Heart left ventricle (tissue), 16 donors: Measurements from ENCODE around the gene MC3R. TPM values are rescaled to one million over a fixed set of nuclear protein-coding genes. Genes with fewer than 3 reads are reported as not detected.

Experiments used
- ATAC-seq, 4 donors: fragments of 200-7000 bp; cut with Tn5 transposase; one replicate each; pipeline ENCODE4 v1.9.1; 2020 to 2022; ENCODE audit warnings: moderate library complexity in 4 of 4, mild to moderate bottlenecking in 3 of 4, moderate number of reproducible peaks in 1 of 4
- DNase-seq, 5 donors: peaks; one replicate each; pipeline ENCODE4 v3.0.0-alpha.2; 2020
- H3K27ac ChIP-seq, 12 donors: fragments of 200-600 bp; sonication (generic) in 4 of 12; one replicate each; pipeline versions ENCODE4 v1.5.0 to v1.8.0; 2016 to 2022; ENCODE audit warnings: mild to moderate bottlenecking in 2 of 12
- H3K27me3 ChIP-seq, 9 donors: fragments of 200-600 bp; sonication (generic) in 2 of 9; one replicate each; pipeline versions ENCODE4 v1.5.1 to v1.8.0; 2016 to 2022; ENCODE audit warnings: mild to moderate bottlenecking in 3 of 9
- H3K36me3 ChIP-seq, 9 donors: fragments of 200-600 bp; sonication (generic) in 2 of 9; one replicate each; pipeline versions ENCODE4 v1.5.0 to v1.8.0; 2018 to 2022; ENCODE audit warnings: mild to moderate bottlenecking in 2 of 9
- H3K4me1 ChIP-seq, 12 donors: fragments of 200-600 bp; sonication (generic) in 4 of 12; one replicate each; pipeline versions ENCODE4 v1.5.0 to v1.8.0; 2016 to 2022; ENCODE audit warnings: mild to moderate bottlenecking in 3 of 12
- H3K4me3 ChIP-seq, 12 donors: fragments of 200-600 bp; sonication (generic) in 4 of 12; one replicate each; pipeline versions ENCODE4 v1.5.0 to v1.8.0; 2017 to 2022; ENCODE audit warnings: mild to moderate bottlenecking in 9 of 12, moderate library complexity in 4 of 12
- H3K9me3 ChIP-seq, 12 donors: fragments of 200-600 bp; sonication (generic) in 4 of 12; one replicate each; pipeline versions ENCODE4 v1.5.0 to v1.8.0; 2016 to 2022; ENCODE audit warnings: mild to moderate bottlenecking in 1 of 12
- POLR2A ChIP-seq, 2 donors: fragments of 450-650 bp; IDR thresholded peaks; one replicate each; pipeline ENCODE4 v1.6.1; 2017; ENCODE audit warnings: antibody characterized with exemption in 2 of 2, mild to moderate bottlenecking in 2 of 2, moderate library complexity in 2 of 2
- WGBS, 4 donors: extraction: QIAGEN DNeasy Blood & Tissue Kit in 2 of 4; methylation state at CpG; one replicate each; pipeline versions ENCODE4 v1.1.5 to v1.1.7; 2013 to 2018; 5-methylcytosine and 5-hydroxymethylcytosine counted together
- intact Hi-C, 10 donors: fragments of 100-400 bp; cut with DNase I; formaldehyde crosslinking; loops; one replicate each; pipeline versions ENCODE4 v1.11.1 to v1.14.2; 2022
- polyA plus RNA-seq, 2 donors: library from polyadenylated mRNA; stranded (reverse); fragments of 200-250 nt; gene quantifications; one replicate each; pipeline ENCODE4 v1.2.3, GENCODE V29; 2013
- total RNA-seq, 9 donors: library from RNA; depleted of rRNA in 2 of 9; stranded (reverse); fragments of >200 nt in 2 of 9; fragmentation: NEBNext Ultra II Directional in 3 of 9; extraction: Animal tissue kit (Norgen Biotek cat#: 25700) in 3 of 9; gene quantifications; one replicate each; pipeline versions ENCODE4 v1.1.0 to v1.2.4, GENCODE V29; 2016 to 2023
- TF ChIP-seq, protein P1 (sequence below), 12 donors: fragments of 200-600 bp; sonication (generic) in 4 of 12; IDR thresholded peaks; one replicate each; pipeline versions ENCODE4 v1.5.0 to v1.8.0; 2018 to 2022; ENCODE audit warnings: antibody characterized with exemption in 12 of 12, mild to moderate bottlenecking in 5 of 12
- donor health status: ischemic (EF 13 %, LVEDD 7.1; RV severe dilation, severe dysfunction).
- donor health status: healthy with polysubstance abuse.
- donor health status: DM: no; HTN: yes; CAD: no.
- donor health status: DM: no; HTN: no; CAD: no.
- donor health status: ischemic (EF 25% LVEDD 6.9; RV normal size, moderate dysfunction).
- donor health status: ischemic (EF 25% LVEDD 5.7; RV mildly dilated, moderate dysfunction).
- donor health status: healthy.
- donor health status: DM: yes; HTN: yes; CAD: no.
- donor health status: ischemic (EF 35%, LVEDD 5.7; RV mildly dilated, moderate dysfunction).
- donor health status: nonischemic (EF 11% LVEDD 7.7; RV severe dilation, severe dysfunction).
- donor health status: DM: yes; HTN: yes; CAD: no.
- donor health status: PGD.
- donor health status: ischemic (EF 29% LVEDD 5.4; RV normal size, mild dysfunction).
- donor health status: nonischemic (EF 23%, LVEDD 6.1; RV moderate dilation, normal function).

MC3R gene
- total and polyA plus RNA-seq, 11 donors: not detected

DNA sequence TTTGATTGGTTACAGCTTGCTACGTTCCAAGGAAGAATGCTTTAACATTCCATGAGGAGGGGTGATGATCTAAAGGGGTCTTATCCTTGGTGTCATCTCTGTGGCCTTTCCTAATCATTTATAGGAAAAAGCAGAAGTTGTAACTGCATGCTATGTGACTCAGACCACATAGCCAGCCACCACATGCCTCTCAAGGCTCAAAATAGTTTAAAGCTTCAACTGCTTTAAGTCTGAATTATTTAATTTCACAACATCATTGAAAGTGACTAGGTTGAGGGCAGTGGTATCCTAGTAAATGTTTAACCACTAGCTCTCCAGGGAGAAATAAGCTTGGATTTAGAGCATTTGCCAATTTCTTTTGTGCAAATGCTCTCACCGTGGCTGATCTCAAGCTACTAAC lies 29.7 kb downstream of the MC3R start:
- no peaks in the 10 kb centered on the region for H3K4me1 ChIP-seq
- ATAC-seq (no peak), DNase-seq (no peak)
- WGBS, 4 donors: 74 to 90% (median 82%) methylated on average over 2 of the region's 2 CpGs
- H3K9me3 ChIP-seq: peaks cover 0 to 8% (median 0%) of the 10 kb centered on the region in 12 donors
- no peak overlapping the region for H3K27ac ChIP-seq
- intact Hi-C loops: no loop called here
- no peak overlapping the region for H3K4me3 ChIP-seq
- no peaks in the 10 kb centered on the region for H3K36me3 ChIP-seq
- no peaks in the 10 kb centered on the region for H3K27me3 ChIP-seq
- TF ChIP-seq POLR2A (IDR thresholded peaks at IDR 0.05): no peak
- TF ChIP-seq, protein P1, sequence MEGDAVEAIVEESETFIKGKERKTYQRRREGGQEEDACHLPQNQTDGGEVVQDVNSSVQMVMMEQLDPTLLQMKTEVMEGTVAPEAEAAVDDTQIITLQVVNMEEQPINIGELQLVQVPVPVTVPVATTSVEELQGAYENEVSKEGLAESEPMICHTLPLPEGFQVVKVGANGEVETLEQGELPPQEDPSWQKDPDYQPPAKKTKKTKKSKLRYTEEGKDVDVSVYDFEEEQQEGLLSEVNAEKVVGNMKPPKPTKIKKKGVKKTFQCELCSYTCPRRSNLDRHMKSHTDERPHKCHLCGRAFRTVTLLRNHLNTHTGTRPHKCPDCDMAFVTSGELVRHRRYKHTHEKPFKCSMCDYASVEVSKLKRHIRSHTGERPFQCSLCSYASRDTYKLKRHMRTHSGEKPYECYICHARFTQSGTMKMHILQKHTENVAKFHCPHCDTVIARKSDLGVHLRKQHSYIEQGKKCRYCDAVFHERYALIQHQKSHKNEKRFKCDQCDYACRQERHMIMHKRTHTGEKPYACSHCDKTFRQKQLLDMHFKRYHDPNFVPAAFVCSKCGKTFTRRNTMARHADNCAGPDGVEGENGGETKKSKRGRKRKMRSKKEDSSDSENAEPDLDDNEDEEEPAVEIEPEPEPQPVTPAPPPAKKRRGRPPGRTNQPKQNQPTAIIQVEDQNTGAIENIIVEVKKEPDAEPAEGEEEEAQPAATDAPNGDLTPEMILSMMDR (IDR thresholded peaks at IDR 0.05): no peak

- peaks cover 0 to 6% (median 0%) of the 10 kb centered on the region in 12 donors for H3K9me3 ChIP-seq
- intact Hi-C loops: no loop called here
- no peak for DNase-seq
- no peak overlapping the region for H3K27ac ChIP-seq
- TF ChIP-seq, protein P1 (IDR thresholded peaks at IDR 0.05): no peak
- no peak for TF ChIP-seq POLR2A (IDR thresholded peaks at IDR 0.05)
- no peaks in the 10 kb centered on the region for H3K36me3 ChIP-seq
- H3K4me3 ChIP-seq: no peak overlapping the region
- no peaks in the 10 kb centered on the region for H3K27me3 ChIP-seq
- H3K4me1 ChIP-seq: no peaks in the 10 kb centered on the region
- no peak for ATAC-seq
- WGBS, 4 donors: 87 to 90% (median 88%) methylated on average over 3 of the region's 3 CpGs
Measured at GRCh38 chr20:56285496-56285895, 37.0 kb downstream of the MC3R start.

- 66 to 76% (median 69%) methylated on average over 5 of the region's 5 CpGs for WGBS, 4 donors
- intact Hi-C loops: no loop called here
- H3K27me3 ChIP-seq: no peaks in the 10 kb centered on the region
- H3K4me3 ChIP-seq: no peak overlapping the region
- DNase-seq (no peak), ATAC-seq (no peak)
- no peak overlapping the region for H3K27ac ChIP-seq
- no peaks in the 10 kb centered on the region for H3K4me1 ChIP-seq
- no peak for TF ChIP-seq POLR2A (IDR thresholded peaks at IDR 0.05)
- TF ChIP-seq, protein P1 (IDR thresholded peaks at IDR 0.05): no peak
- H3K36me3 ChIP-seq: no peaks in the 10 kb centered on the region
- H3K9me3 ChIP-seq: no peaks in the 10 kb centered on the region
Measured at GRCh38 chr20:56289652-56290051, 41.1 kb downstream of the MC3R start.

DNA sequence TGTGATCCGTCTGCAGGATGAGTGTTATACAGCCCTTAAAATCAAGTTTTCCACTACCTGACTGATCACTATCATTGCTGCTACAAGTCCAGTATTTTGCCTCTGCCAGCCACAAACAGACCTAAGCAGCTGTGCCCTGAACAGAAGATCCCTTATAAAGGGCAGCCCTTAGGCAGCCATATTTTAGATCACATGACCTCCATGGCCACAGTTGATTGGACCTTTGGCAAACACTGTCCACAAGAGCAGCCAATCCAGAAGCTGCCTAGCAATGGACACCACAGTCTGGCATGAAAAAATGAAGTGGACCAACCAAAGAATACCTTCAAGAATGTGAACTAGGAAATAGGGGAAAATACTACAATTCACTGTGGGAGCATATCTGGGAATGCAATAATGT lies 50.8 kb downstream of the MC3R start:
- DNase-seq: no peak

More for the DNA sequence above, 50.8 kb downstream of the MC3R start:
- TF ChIP-seq, protein P1 (IDR thresholded peaks at IDR 0.05): no peak
- no peak for TF ChIP-seq POLR2A (IDR thresholded peaks at IDR 0.05)
- Histone ChIP-seq H3K4me3 (no peak overlapping the region), H3K9me3 (no peaks in the 10 kb centered on the region), H3K4me1 (no peaks in the 10 kb centered on the region), H3K27me3 (peaks cover 0 to 10% (median 0%) of the 10 kb centered on the region in 9 donors), H3K27ac (no peak overlapping the region), H3K36me3 (no peaks in the 10 kb centered on the region)
- intact Hi-C loops: no loop called here
- ATAC-seq: no peak
- WGBS, 4 donors: 78 to 88% (median 84%) methylated on average over 1 of the region's 1 CpG

Other genes with a start within 250 kb of the MC3R start
- under 1 TPM in 1 of 9 donors, not detected in 8; 0.16 TPM for gene CBLN4, start 243.2 kb upstream of the MC3R start, total RNA-seq
- not detected for gene CBLN4, start 243.2 kb upstream of the MC3R start, polyA plus RNA-seq
- 10 to 100 TPM; 48.3 to 69.8 (median 57.2) TPM for gene FAM210B, start 110.2 kb downstream of the MC3R start, total RNA-seq
- 10 to 100 TPM; 32.6 to 34.2 TPM for gene FAM210B, start 110.2 kb downstream of the MC3R start, polyA plus RNA-seq
- gene AURKA, start 143.5 kb downstream of the MC3R start, total RNA-seq: 10 to 100 TPM in 2 of 9 donors, 1 to 10 TPM in 7; 2.4 to 11.0 (median 6.3) TPM
- 10 to 100 TPM in 1 of 2 donors, 1 to 10 TPM in 1; 2.2 to 19.5 TPM for gene AURKA, start 143.5 kb downstream of the MC3R start, polyA plus RNA-seq
- 10 to 100 TPM; 16.0 to 27.3 (median 22.0) TPM for gene CSTF1, start 143.9 kb downstream of the MC3R start, total RNA-seq
- gene CSTF1, start 143.9 kb downstream of the MC3R start, polyA plus RNA-seq: 10 to 100 TPM in 1 of 2 donors, 1 to 10 TPM in 1; 4.2 to 15.3 TPM
- 1 to 10 TPM in 2 of 9 donors, under 1 TPM in 7; 0.07 to 3.8 (median 0.50) TPM for gene CASS4, start 163.5 kb downstream of the MC3R start, total RNA-seq
- gene CASS4, start 163.5 kb downstream of the MC3R start, polyA plus RNA-seq: under 1 TPM; 0.38 to 0.47 TPM
- gene RTF2, start 219.9 kb downstream of the MC3R start, total RNA-seq: 100 to 1,000 TPM in 1 of 9 donors, 10 to 100 TPM in 8; 61.9 to 101 (median 86.2) TPM
- 100 to 1,000 TPM in 1 of 2 donors, 10 to 100 TPM in 1; 50.7 to 114 TPM for gene RTF2, start 219.9 kb downstream of the MC3R start, polyA plus RNA-seq